ENCODE data around the gene PPP1R14D.

Gene PPP1R14D

GRCh38 chr15:40776537-40777141, 51.9 kb downstream of the PPP1R14D start:
- DNase-seq, result no peak

DNA sequence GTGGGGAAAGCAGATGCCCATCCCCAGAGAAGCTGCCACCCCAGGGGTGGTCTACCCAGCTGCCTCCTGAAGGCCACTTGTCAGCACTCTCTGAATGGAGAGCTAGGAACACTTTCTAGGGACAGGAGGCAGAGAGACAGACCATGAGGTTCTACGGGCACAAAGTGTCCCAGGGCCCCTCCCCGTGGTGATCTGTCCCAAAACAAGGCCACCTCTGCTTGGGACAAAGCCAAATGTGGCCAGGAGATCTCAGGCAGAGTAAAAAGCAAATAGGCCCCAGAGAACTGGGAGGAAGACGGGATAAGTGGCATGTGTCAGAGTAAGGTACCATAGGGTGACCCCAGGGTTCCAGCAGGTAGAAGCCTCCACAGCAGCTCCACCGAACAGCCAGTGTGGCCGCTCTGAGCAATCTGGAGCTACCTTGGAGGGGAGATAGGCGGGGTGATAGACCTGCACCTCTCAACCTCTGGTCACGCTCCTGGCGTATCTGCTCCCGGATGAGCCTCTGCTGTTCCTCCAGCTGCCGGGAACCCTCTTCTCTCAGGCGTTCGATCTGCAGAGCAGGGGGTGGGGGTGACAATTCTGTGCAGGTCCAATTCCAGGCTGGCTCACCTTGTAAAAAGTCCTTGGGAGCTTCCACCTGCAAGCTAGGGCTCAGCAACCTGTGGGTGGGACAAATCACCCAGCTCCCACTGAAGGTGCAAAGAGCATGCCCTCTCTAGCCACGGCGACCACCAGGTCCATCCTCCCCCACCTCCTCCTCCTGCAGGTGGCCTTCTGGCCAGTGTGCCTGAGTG, 52.6 kb downstream of the PPP1R14D start:
- no peak for DNase-seq

GRCh38 chr15:40775007-40775406, 53.5 kb downstream of the PPP1R14D start:
- no peak for DNase-seq

DNA sequence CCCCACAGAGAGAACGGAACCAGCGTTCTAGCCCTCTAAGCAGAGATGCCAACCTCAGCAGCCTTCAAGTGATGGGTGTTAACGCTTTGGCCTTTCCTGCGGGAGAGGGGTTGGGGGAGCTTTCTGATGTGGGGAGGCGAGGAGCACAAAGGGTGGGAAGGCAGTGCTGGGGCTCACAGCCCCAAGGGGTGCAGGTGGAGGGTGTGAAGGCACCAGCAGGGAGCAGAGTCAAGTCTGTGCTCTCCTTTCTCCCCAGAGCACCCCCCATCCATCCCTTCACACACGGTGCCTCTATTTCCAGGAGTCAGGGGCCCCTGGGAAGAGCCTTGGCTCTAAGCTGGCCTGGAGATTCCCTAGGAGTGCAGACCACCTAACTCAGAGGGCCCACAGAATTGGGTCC, 54.6 kb downstream of the PPP1R14D start:
- DNase-seq, result no peak

DNA sequence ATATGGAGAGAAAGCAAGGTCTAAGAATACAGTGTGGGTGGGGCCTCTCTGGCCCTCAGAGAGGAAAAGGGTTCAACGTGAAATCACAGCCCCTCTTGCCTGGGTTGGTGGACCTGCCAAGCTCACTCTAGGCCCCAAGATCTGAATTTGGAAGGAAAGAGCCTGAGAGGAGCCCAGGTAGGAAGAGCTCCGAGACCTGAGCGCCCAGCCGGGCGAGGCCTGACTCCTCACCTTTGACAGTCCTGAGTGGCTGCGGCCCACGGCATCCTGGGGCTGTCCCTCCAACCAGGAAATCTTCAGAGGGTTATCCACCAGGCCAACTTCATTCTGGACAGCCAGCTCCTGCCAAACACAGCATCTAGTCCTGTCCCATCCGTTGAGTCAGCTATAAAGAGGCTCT, 55.0 kb downstream of the PPP1R14D start:
- DNase-seq, result no peak

GRCh38 chr15:40772014-40772413, 56.5 kb downstream of the PPP1R14D start:
- DNase-seq, result no peak

DNA sequence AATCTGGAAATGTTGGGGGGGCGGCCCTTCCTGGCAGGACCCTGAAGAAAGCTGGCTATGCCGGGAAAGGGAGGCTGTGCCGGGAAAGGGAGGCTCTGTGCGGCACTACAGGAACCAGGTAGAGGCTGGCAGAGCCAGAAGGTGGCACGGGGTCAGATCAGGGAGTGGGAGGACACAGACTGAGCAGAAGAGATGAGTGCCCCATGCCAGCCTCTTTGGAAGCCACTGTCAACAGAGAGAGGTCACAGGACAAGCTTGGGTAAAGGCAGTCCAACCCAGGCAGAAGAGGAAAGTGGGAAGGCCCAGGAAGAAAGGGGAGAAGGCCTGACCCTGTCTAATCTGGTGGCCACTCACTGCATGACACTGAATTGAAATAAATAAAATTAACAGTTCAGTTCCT, 57.3 kb downstream of the PPP1R14D start:
- no peak for DNase-seq

- no peak for DNase-seq
These were observed 58.3 kb downstream of the PPP1R14D start for GRCh38 chr15:40770147-40770721.

- peak; percentile 48 for DNase-seq
These were observed 59.0 kb downstream of the PPP1R14D start, which contains the start of gene C15orf62 for GRCh38 chr15:40769274-40770146. Gene C15orf62 (plus strand): TSS chr15:40769980. CDS start chr15:40770496, 516 bp downstream.

DNA sequence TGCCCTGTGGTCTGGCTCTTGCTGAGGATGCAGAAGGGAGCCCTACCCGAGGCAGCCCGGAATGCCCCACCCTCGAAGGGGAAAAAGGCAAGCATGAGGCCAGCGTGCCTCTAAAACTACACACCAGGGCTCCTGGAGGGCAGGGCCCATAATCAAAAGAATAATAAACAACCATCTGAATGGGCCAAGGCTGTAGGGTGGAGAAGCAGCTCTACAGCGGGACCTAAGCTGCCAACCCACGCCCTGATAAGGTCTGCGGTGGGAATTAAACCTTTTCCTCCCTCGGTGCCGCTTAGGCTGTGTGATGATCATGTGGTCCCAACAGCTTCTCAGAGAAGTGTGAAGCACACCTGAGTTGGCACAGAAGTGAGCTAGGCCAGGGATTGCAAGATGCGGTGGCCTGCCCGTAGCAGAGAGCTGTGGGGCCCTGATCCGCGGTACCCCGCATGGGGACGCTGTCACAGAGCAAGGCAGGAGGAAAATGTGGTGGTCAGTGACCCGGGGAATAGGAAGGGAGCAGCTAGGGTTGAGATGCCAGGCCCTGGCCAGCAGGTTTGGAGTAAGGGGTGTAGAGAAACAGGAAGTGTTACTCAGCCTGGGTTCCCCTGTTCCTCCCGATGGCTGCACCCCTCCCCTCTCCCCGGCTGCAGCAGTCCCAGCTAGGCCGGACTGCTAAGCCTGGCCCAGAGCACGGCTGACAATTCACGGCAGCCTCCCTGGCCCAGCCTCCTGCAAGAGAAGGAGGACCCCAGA, 59.8 kb downstream of the PPP1R14D start:
- no peak for DNase-seq

DNA sequence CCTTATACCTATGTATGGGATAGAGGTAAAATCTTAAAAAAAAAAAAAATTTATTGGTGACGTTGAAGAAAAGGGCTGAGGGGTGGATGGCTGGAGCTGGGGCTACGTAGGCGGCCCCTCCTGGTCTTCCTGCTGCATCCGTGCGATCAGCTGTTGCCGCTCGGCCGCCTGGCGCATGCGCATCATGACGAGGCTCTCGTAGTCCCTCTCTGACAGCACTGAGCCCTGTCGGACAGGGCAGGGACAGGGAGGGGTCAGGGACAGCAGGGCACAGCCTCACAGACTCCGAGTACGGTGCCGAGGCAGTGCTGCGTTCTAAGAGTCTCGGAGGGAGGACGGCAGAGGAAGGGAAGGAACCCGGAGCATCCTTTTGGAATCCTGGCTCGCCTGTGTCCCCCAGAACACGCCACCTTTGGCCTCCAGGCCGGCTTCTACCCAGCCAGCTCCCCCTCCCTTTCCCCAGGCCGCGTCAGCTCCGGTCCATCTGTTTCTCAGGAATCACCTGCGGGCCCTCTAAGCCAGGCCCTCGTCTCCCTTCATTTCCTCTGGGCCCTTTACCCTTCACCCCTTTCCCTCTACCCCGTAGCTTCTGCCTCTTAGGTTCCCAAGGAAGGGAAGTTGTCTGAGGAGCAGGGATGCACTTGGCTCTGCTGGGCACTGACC, 60.5 kb downstream of the PPP1R14D start:
- no peak for DNase-seq

GRCh38 chr15:40766906-40767837, 61.3 kb downstream of the PPP1R14D start:
- DNase-seq, result no peak

DNA sequence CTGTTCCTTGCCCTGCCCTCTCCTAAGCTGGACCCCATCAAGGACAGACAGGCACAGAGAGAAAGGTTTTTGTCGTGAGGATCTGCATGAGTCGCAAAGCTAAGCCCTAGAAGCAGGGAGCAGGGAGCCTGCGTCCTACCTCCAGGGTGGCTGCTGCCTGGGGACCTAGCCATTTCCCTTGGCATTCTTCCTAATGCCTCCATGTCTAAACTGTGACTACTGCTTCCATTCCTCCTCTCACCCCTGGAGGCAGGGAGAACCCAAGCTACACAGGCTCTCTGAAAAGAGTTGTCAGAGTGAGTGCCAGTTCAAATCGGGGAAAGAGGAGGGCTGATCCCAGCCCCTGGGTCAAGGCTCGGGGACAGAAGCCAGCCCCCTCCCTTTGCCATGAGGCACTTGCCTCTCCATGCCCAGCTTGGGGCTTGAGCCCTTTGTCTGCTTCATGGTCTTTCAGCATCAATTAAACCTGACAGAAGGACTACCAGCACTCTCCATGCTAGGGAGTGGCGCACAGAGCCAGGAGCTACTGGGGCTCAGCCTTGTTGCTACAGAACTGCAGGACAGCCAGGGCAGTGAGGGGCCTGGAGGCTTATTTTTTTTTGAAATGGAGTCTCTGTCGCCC, 62.2 kb downstream of the PPP1R14D start:
- no peak for DNase-seq
